OCI-LY1 (cell line): Measurements from ENCODE around the gene ST6GAL1.
A peak's percentile ranks its signal among the peaks of the same experiment; 100 is the strongest.

Experiments used
- H2AFZ ChIP-seq: fragments of 200-600 bp; sonication (generic), shearing (Covaris generic); 2 replicates; pipeline ENCODE4 v1.6.0; 2014; ENCODE audit warnings: antibody characterized with exemption, mild to moderate bottlenecking, low read length
- H3F3A ChIP-seq: fragments of 200-600 bp; sonication (generic), shearing (Covaris generic); 2 replicates; pipeline ENCODE4 v1.6.0; 2014; ENCODE audit warnings: mild to moderate bottlenecking, antibody characterized with exemption, low read length, moderate library complexity; ENCODE audit not compliant: insufficient read depth
- H3K27ac ChIP-seq: fragments of 200-600 bp; sonication (generic); 2 replicates; pipeline ENCODE4 v1.5.1; 2014; ENCODE audit warnings: low read length, mixed run types, mild to moderate bottlenecking, low read depth; ENCODE audit not compliant: poor library complexity, severe bottlenecking
- H3K27me3 ChIP-seq: fragments of 200-600 bp; sonication (generic); 2 replicates; pipeline ENCODE4 v1.6.0; 2014; ENCODE audit warnings: antibody characterized with exemption, mild to moderate bottlenecking, low read length, moderate library complexity; ENCODE audit not compliant: insufficient read depth
- H3K36me3 ChIP-seq: fragments of 200-600 bp; sonication (generic); 2 replicates; pipeline ENCODE4 v1.6.1; 2014; ENCODE audit warnings: mild to moderate bottlenecking, antibody characterized with exemption, low read length, moderate library complexity, mixed read lengths; ENCODE audit not compliant: insufficient read depth
- H3K4me1 ChIP-seq: fragments of 200-600 bp; sonication (generic); 2 replicates; pipeline ENCODE4 v1.5.1; 2014; ENCODE audit warnings: mild to moderate bottlenecking, low read length, moderate library complexity; ENCODE audit not compliant: insufficient read depth, severe bottlenecking
- H3K4me2 ChIP-seq: fragments of 200-600 bp; sonication (generic), shearing (Covaris generic); 2 replicates; pipeline ENCODE4 v1.6.1; 2014; ENCODE audit warnings: low read length
- H3K4me3 ChIP-seq: fragments of 200-600 bp; sonication (generic); 2 replicates; pipeline ENCODE4 v1.5.1; 2014; ENCODE audit warnings: low read length, low read depth, mild to moderate bottlenecking, mixed read lengths; ENCODE audit not compliant: poor library complexity, severe bottlenecking
- H3K79me2 ChIP-seq: fragments of 200-600 bp; shearing (Covaris generic); 2 replicates; pipeline ENCODE4 v1.6.1; 2016; ENCODE audit warnings: mixed run types, low read length, mixed read lengths; ENCODE audit not compliant: insufficient read depth
- H3K9ac ChIP-seq: fragments of 200-600 bp; sonication (generic), shearing (Covaris generic); 2 replicates; pipeline ENCODE4 v1.6.1; 2014; ENCODE audit warnings: mild to moderate bottlenecking, low read length, mixed read lengths
- H3K9me2 ChIP-seq: fragments of 200-600 bp; sonication (generic), shearing (Covaris generic); 2 replicates; pipeline ENCODE4 v1.6.1; 2014; ENCODE audit warnings: low read depth, mild to moderate bottlenecking, low read length, mixed read lengths
- H3K9me3 ChIP-seq: fragments of 200-600 bp; shearing (Covaris generic); 2 replicates; pipeline ENCODE4 v1.6.1; 2014; ENCODE audit warnings: low read length, mixed read lengths
- H4K20me1 ChIP-seq: fragments of 200-600 bp; sonication (generic), shearing (Covaris generic); 2 replicates; pipeline ENCODE4 v1.6.0; 2016; ENCODE audit warnings: mild to moderate bottlenecking, low read length; ENCODE audit not compliant: insufficient read depth
- EZH2 ChIP-seq: fragments of 200-600 bp; sonication (generic), shearing (Covaris generic); IDR thresholded peaks from 2 replicates; pipeline ENCODE4 v1.8.0; 2017; ENCODE audit warnings: borderline replicate concordance, mixed run types, mild to moderate bottlenecking, antibody characterized with exemption, low read length, moderate library complexity, mixed read lengths
- TF ChIP-seq, protein P1 (sequence below): fragments of 200-600 bp; sonication (generic), shearing (Covaris generic); IDR thresholded peaks from 2 replicates; pipeline ENCODE4 v1.5.1; 2017; ENCODE audit warnings: mild to moderate bottlenecking, antibody characterized with exemption, low read length, moderate library complexity, mixed read lengths

ST6GAL1 gene

DNA sequence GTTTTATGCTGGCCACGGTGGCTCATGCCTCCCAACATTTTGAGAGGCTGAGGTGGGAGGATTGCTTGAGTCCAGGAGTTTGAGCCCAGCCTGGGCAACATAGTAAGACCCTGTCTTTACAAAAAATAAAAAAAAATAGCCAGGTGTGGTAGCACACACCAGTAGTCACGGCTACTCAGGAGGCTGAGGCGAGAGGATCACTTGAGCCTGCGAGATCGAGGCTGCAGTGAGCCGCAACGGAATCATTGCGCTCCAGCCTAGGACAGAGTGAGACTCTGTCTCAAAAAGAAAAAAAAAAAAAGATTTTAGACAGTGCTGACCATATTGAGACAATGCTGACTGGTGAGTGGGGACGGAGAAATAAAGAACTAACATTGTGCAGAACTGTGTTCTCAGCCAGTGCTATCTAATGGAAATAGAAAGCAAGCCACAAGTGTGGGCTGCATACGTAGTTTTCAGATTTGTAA lies 67.2 kb downstream of the ST6GAL1 start:
- peak overlapping the region; percentile 57 for H3K9ac ChIP-seq

DNA sequence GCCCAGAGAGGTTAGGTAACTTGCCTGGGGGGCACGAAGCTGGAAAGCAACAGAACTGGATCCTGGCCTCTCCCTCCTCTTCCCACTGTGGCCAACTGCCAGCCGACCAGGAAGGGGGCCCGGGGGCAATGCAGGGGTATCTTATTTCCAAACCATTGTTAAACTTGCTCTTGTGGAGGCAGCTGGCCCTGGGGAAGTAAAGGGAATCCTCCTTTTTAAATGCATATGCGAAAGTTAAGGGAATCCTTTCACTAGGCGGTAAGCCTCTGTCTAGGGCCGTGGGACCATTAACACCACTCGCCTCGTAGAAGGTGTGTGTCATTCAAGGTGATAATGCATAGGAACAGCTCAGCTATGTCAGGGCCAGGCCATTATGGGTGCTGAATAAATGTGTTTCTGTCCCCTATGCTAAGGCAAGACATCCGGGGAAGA lies 68.6 kb downstream of the ST6GAL1 start:
- no peaks in the 10 kb centered on the region for H4K20me1 ChIP-seq
- H3K9me3 ChIP-seq: no peaks in the 10 kb centered on the region
- H3K4me3 ChIP-seq: peak overlapping the region; percentile 39
- peaks cover 80% of the 10 kb centered on the region for H3K4me1 ChIP-seq
- H2AFZ ChIP-seq: no peak overlapping the region
- H3K9me2 ChIP-seq: no peaks in the 10 kb centered on the region
- H3K27ac ChIP-seq: peak overlapping the region; percentile 98
- peaks cover 28% of the 10 kb centered on the region for H3K36me3 ChIP-seq
- TF ChIP-seq, protein P1, sequence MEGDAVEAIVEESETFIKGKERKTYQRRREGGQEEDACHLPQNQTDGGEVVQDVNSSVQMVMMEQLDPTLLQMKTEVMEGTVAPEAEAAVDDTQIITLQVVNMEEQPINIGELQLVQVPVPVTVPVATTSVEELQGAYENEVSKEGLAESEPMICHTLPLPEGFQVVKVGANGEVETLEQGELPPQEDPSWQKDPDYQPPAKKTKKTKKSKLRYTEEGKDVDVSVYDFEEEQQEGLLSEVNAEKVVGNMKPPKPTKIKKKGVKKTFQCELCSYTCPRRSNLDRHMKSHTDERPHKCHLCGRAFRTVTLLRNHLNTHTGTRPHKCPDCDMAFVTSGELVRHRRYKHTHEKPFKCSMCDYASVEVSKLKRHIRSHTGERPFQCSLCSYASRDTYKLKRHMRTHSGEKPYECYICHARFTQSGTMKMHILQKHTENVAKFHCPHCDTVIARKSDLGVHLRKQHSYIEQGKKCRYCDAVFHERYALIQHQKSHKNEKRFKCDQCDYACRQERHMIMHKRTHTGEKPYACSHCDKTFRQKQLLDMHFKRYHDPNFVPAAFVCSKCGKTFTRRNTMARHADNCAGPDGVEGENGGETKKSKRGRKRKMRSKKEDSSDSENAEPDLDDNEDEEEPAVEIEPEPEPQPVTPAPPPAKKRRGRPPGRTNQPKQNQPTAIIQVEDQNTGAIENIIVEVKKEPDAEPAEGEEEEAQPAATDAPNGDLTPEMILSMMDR: no peak
- no peak for TF ChIP-seq EZH2
- peak overlapping the region; percentile 56 for H3K4me2 ChIP-seq
- peaks cover 15% of the 10 kb centered on the region for H3F3A ChIP-seq
- H3K27me3 ChIP-seq: no peaks in the 10 kb centered on the region
- peaks cover 21% of the 10 kb centered on the region for H3K79me2 ChIP-seq
- H3K9ac ChIP-seq: peak overlapping the region; percentile 57

More for the DNA sequence above, 67.2 kb downstream of the ST6GAL1 start:
- Histone ChIP-seq H4K20me1 (no peaks in the 10 kb centered on the region), H3K4me2 (peak overlapping the region; percentile 56), H3K36me3 (peaks cover 14% of the 10 kb centered on the region), H3F3A (peaks cover 17% of the 10 kb centered on the region), H3K27me3 (no peaks in the 10 kb centered on the region), H3K9me3 (no peaks in the 10 kb centered on the region), H3K4me3 (peak overlapping the region; percentile 39), H3K9me2 (no peaks in the 10 kb centered on the region), H3K4me1 (peaks cover 93% of the 10 kb centered on the region), H3K27ac (peak overlapping the region; percentile 98), H3K79me2 (peaks cover 18% of the 10 kb centered on the region), H2AFZ (no peak overlapping the region)
- TF ChIP-seq, protein P1: no peak
- TF ChIP-seq EZH2: no peak

DNA sequence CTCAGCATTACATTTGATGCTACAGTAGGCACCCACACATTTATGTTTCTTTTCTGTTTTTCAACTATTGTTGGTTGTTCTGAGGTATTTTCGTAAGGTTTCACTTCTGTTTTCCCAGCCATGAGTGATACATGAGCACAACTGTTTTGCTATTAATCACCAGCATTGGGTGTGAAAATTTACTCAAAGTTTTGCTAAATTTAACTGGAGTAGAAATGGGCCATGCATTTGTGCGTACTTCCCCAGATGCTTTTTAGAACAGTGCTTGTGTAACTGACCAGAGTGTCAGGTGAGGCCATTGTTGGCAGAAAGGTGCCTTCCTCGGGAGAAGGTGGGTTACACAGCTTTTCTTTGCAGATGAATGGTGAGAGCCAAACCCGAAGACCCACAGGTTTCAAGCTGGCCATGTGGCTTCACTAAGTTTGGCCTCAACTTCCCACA lies 70.4 kb downstream of the ST6GAL1 start:
- no peaks in the 10 kb centered on the region for H3K9me2 ChIP-seq
- peaks cover 21% of the 10 kb centered on the region for H3K79me2 ChIP-seq
- peak overlapping the region; percentile 26 for H3K4me3 ChIP-seq
- no peaks in the 10 kb centered on the region for H3K27me3 ChIP-seq
- peak overlapping the region; percentile 98 for H3K27ac ChIP-seq
- H3K9me3 ChIP-seq: no peaks in the 10 kb centered on the region
- TF ChIP-seq EZH2: no peak
- TF ChIP-seq, protein P1: no peak
- H2AFZ ChIP-seq: no peak overlapping the region
- H4K20me1 ChIP-seq: no peaks in the 10 kb centered on the region
- peak overlapping the region; percentile 56 for H3K4me2 ChIP-seq
- peaks cover 41% of the 10 kb centered on the region for H3K36me3 ChIP-seq
- peaks cover 11% of the 10 kb centered on the region for H3F3A ChIP-seq
- peak overlapping the region; percentile 65 for H3K9ac ChIP-seq
- peaks cover 66% of the 10 kb centered on the region for H3K4me1 ChIP-seq
